Coronary artery (tissue), 2 donors: ENCODE data around the gene CHD1.

Source experiments
- DNase-seq: peaks from one replicate; pipeline ENCODE4 v3.0.0-alpha.2; 2017; ENCODE audit warnings: low spot score
- H3K27ac ChIP-seq, 2 donors: fragments of 200-600 bp; sonication (generic); one replicate each; pipeline ENCODE4 v1.5.1; 2016 to 2019
- H3K4me3 ChIP-seq: fragments of 200-600 bp; sonication (generic); 2 replicates; pipeline ENCODE4 v1.5.1; 2016; ENCODE audit warnings: mild to moderate bottlenecking, moderate library complexity
- CTCF ChIP-seq: fragments of 200-600 bp; sonication (generic); IDR thresholded peaks from one replicate; pipeline ENCODE4 v1.5.1; 2019; ENCODE audit warnings: antibody characterized with exemption

Gene CHD1

GRCh38 chr5:98911280-98912040 lies 17.3 kb downstream of the CHD1 start:
- DNase-seq, result no peak
- no peak for TF ChIP-seq CTCF
- Histone ChIP-seq H3K27ac (no peak overlapping the region), H3K4me3 (no peak overlapping the region)

- no peak for TF ChIP-seq CTCF
- no peak for DNase-seq
- Histone ChIP-seq H3K4me3 (no peak overlapping the region), H3K27ac (no peak overlapping the region)
These were observed 19.4 kb downstream of the CHD1 start for GRCh38 chr5:98909363-98909762.

GRCh38 chr5:98907951-98908350 lies 20.9 kb downstream of the CHD1 start:
- no peak for TF ChIP-seq CTCF
- no peak for DNase-seq
- H3K27ac ChIP-seq, result no peak overlapping the region
- no peak overlapping the region for H3K4me3 ChIP-seq

GRCh38 chr5:98906756-98907355 lies 22.0 kb downstream of the CHD1 start:
- DNase-seq, result no peak
- TF ChIP-seq CTCF, result no peak
- Histone ChIP-seq H3K4me3 (no peak overlapping the region), H3K27ac (no peak overlapping the region)

GRCh38 chr5:98905857-98906688 lies 22.7 kb downstream of the CHD1 start:
- TF ChIP-seq CTCF, result peak; percentile 42
- Histone ChIP-seq H3K4me3 (no peak overlapping the region), H3K27ac (no peak overlapping the region)
- no peak for DNase-seq

GRCh38 chr5:98904780-98905179 lies 24.0 kb downstream of the CHD1 start:
- Histone ChIP-seq H3K4me3 (no peak overlapping the region), H3K27ac (no peak overlapping the region)
- TF ChIP-seq CTCF, result no peak
- no peak for DNase-seq
